Neural cell (in vitro differentiated cells): ENCODE results near the gene DNAAF5. TPM values are rescaled to one million over a fixed set of nuclear protein-coding genes. Genes with fewer than 3 reads are reported as not detected.

Experiments
- H2AFZ ChIP-seq: fragments of 200-600, 300-800 bp; sonication (generic), shearing (Covaris generic); 2 replicates; pipeline ENCODE4 v1.6.0; 2014; ENCODE audit warnings: low read depth, mild to moderate bottlenecking, antibody characterized with exemption, low read length, moderate library complexity
- H3F3A ChIP-seq: fragments of 200-600 bp; shearing (Covaris generic); 2 replicates; pipeline ENCODE4 v1.6.1; 2016; ENCODE audit warnings: mild to moderate bottlenecking, moderate library complexity, mixed read lengths, antibody characterized with exemption, low read length; ENCODE audit not compliant: insufficient read depth, poor library complexity, severe bottlenecking
- H3K27ac ChIP-seq: fragments of 200-600, 300-800 bp; sonication (generic), shearing (Covaris generic); 2 replicates; pipeline ENCODE4 v1.5.1; 2014; ENCODE audit warnings: mild to moderate bottlenecking, low read length, moderate library complexity
- H3K27me3 ChIP-seq: fragments of 300-800, 200-600 bp; sonication (generic), shearing (Covaris generic); 2 replicates; pipeline ENCODE4 v1.6.0; 2014; ENCODE audit warnings: mild to moderate bottlenecking, low read depth, low read length, moderate library complexity; ENCODE audit not compliant: insufficient read depth
- H3K36me3 ChIP-seq: fragments of 300-800, 200-600 bp; sonication (generic), shearing (Covaris generic); 2 replicates; pipeline ENCODE4 v1.5.1; 2014; ENCODE audit warnings: mild to moderate bottlenecking, antibody characterized with exemption, low read length, moderate library complexity; ENCODE audit not compliant: insufficient read depth
- H3K4me2 ChIP-seq: fragments of 300-800, 200-600 bp; sonication (generic), shearing (Covaris generic); 2 replicates; pipeline ENCODE4 v1.6.0; 2014; ENCODE audit warnings: mild to moderate bottlenecking, low read length
- H3K4me3 ChIP-seq: fragments of 300-800, 200-600 bp; sonication (generic), shearing (Covaris generic); 2 replicates; pipeline ENCODE4 v1.5.1; 2014; ENCODE audit warnings: mild to moderate bottlenecking, low read length, moderate library complexity
- H3K79me2 ChIP-seq: fragments of 200-600 bp; shearing (Covaris generic); replicated peaks from 2 replicates; pipeline ENCODE4 v1.6.0; 2014; ENCODE audit warnings: mild to moderate bottlenecking, low read length, moderate library complexity; ENCODE audit not compliant: insufficient read depth
- H3K9ac ChIP-seq: fragments of 300-800, 200-600 bp; sonication (generic), shearing (Covaris generic); 2 replicates; pipeline ENCODE4 v1.6.1; 2016; ENCODE audit warnings: mild to moderate bottlenecking, low read length, mixed read lengths
- H3K9me2 ChIP-seq: fragments of 200-600 bp; shearing (Covaris generic); 2 replicates; pipeline ENCODE4 v1.6.1; 2016; ENCODE audit warnings: mild to moderate bottlenecking, low read length, mixed read lengths; ENCODE audit not compliant: insufficient read depth
- H3K9me3 ChIP-seq: fragments of 200-600, 300-800 bp; sonication (generic), shearing (Covaris generic); 2 replicates; pipeline ENCODE4 v1.6.1; 2016; ENCODE audit warnings: mild to moderate bottlenecking, mixed run types, low read length, moderate library complexity, mixed read lengths
- H4K20me1 ChIP-seq: fragments of 200-600 bp; shearing (Covaris generic); 2 replicates; pipeline ENCODE4 v1.6.1; 2016; ENCODE audit warnings: mild to moderate bottlenecking, mixed run types; ENCODE audit not compliant: insufficient read depth
- CTCF ChIP-seq: fragments of 450-650 bp; IDR thresholded peaks from 2 replicates; pipeline ENCODE4 v1.5.1; 2014; ENCODE audit warnings: antibody characterized with exemption, mild to moderate bottlenecking, moderate library complexity; ENCODE audit not compliant: poor library complexity, severe bottlenecking
- EP300 ChIP-seq: fragments of 450-650 bp; conservative IDR thresholded peaks from 2 replicates; pipeline ENCODE4 v1.6.1; 2014; ENCODE audit warnings: antibody characterized with exemption, mild to moderate bottlenecking, moderate library complexity; ENCODE audit not compliant: poor library complexity, severe bottlenecking
- EZH2 ChIP-seq: fragments of 200-600, 300-800 bp; shearing (Covaris generic), sonication (generic); IDR thresholded peaks from 2 replicates; pipeline ENCODE4 v1.6.1; 2014; ENCODE audit warnings: antibody characterized with exemption, low read length, borderline replicate concordance, mild to moderate bottlenecking; ENCODE audit not compliant: insufficient read depth, poor library complexity, severe bottlenecking
- MXI1 ChIP-seq: fragments of 450-650 bp; conservative IDR thresholded peaks from 2 replicates; pipeline ENCODE4 v1.6.1; 2014; ENCODE audit warnings: antibody characterized with exemption, mild to moderate bottlenecking; ENCODE audit not compliant: poor library complexity, severe bottlenecking
- POLR2AphosphoS5 ChIP-seq: IDR thresholded peaks from 2 replicates; pipeline ENCODE4 v1.6.1; 2012
- RAD21 ChIP-seq: fragments of 450-650 bp; conservative IDR thresholded peaks from 2 replicates; pipeline ENCODE4 v1.6.1; 2014; ENCODE audit warnings: antibody characterized with exemption, mild to moderate bottlenecking, moderate library complexity
- REST ChIP-seq: IDR thresholded peaks from 2 replicates; pipeline ENCODE4 v1.6.1; 2012; ENCODE audit warnings: borderline replicate concordance
- SMC3 ChIP-seq: fragments of 450-650 bp; conservative IDR thresholded peaks from 2 replicates; pipeline ENCODE4 v1.6.1; 2014; ENCODE audit warnings: antibody characterized with exemption, mild to moderate bottlenecking, moderate library complexity; ENCODE audit not compliant: poor library complexity
- TAF1 ChIP-seq: IDR thresholded peaks from 2 replicates; pipeline ENCODE4 v1.6.1; 2012; ENCODE audit warnings: low read depth
- polyA plus RNA-seq: library from polyadenylated mRNA; depleted of rRNA; stranded (reverse); fragments of >200 nt; gene quantifications from 2 replicates; pipeline ENCODE4 v1.2.3, GENCODE V29; 2014

The DNAAF5 gene
- polyA plus RNA-seq, 1 donor from 2014 or later: 5.3 TPM

GRCh38 chr7:821688-822087, 95.2 kb downstream of the DNAAF5 start:
- H3K27ac ChIP-seq: no peak overlapping the region
- H2AFZ ChIP-seq: no peak overlapping the region
- H3K4me3 ChIP-seq: no peak overlapping the region
- H3K9ac ChIP-seq: no peak overlapping the region
- H3K79me2 ChIP-seq: peaks cover 80% of the 10 kb centered on the region
- no peaks in the 10 kb centered on the region for H4K20me1 ChIP-seq
- H3F3A ChIP-seq: no peaks in the 10 kb centered on the region
- no peaks in the 10 kb centered on the region for H3K9me3 ChIP-seq
- H3K36me3 ChIP-seq: no peaks in the 10 kb centered on the region
- H3K27me3 ChIP-seq: no peaks in the 10 kb centered on the region
- H3K4me2 ChIP-seq: no peak overlapping the region
- no peak for TF ChIP-seq TAF1
- TF ChIP-seq CTCF: no peak
- no peak for TF ChIP-seq POLR2AphosphoS5
- no peak for TF ChIP-seq EP300
- TF ChIP-seq MXI1: no peak
- TF ChIP-seq RAD21: no peak
- no peak for TF ChIP-seq REST
- no peak for TF ChIP-seq EZH2
- H3K9me2 ChIP-seq: no peaks in the 10 kb centered on the region

GRCh38 chr7:822692-823276, 96.3 kb downstream of the DNAAF5 start:
- H3K9me2 ChIP-seq: no peaks in the 10 kb centered on the region
- no peak overlapping the region for H3K4me2 ChIP-seq
- H3K4me3 ChIP-seq: no peak overlapping the region
- no peaks in the 10 kb centered on the region for H3F3A ChIP-seq
- H3K9ac ChIP-seq: no peak overlapping the region
- H3K36me3 ChIP-seq: no peaks in the 10 kb centered on the region
- no peak for TF ChIP-seq POLR2AphosphoS5
- TF ChIP-seq CTCF: no peak
- TF ChIP-seq RAD21: no peak
- no peak for TF ChIP-seq EZH2
- no peak for TF ChIP-seq SMC3
- no peak for TF ChIP-seq TAF1
- no peak for TF ChIP-seq EP300
- no peak for TF ChIP-seq REST
- no peak for TF ChIP-seq MXI1
- H3K27me3 ChIP-seq: no peaks in the 10 kb centered on the region
- no peaks in the 10 kb centered on the region for H4K20me1 ChIP-seq
- H3K27ac ChIP-seq: no peak overlapping the region
- peaks cover 76% of the 10 kb centered on the region for H3K79me2 ChIP-seq
- H3K9me3 ChIP-seq: no peaks in the 10 kb centered on the region
- H2AFZ ChIP-seq: no peak overlapping the region
